ENCODE data around the gene KIRREL3.

- TF ChIP-seq CTCF (conservative IDR thresholded peaks at IDR 0.05; ENCODE audit: low read depth, low read length) (no peak), EZH2 (IDR thresholded peaks at IDR 0.05; ENCODE audit: low read length, unreplicated experiment) (no peak), EZH2phosphoT487 (IDR thresholded peaks at IDR 0.05; ENCODE audit: borderline replicate concordance, low read length) (no peak)
These were observed 27.5 kb downstream of the KIRREL3 start for GRCh38 chr11:126973051-126973450.

Data from PC-3 (cell line).